ENCODE data around the gene FAF2.

Gene FAF2

GRCh38 chr5:176531902-176532493 lies 83.8 kb downstream of the FAF2 start:
- DNase-seq (ENCODE audit: low spot score) = no peak

- no peak for DNase-seq (ENCODE audit: low spot score)
These were observed 84.6 kb downstream of the FAF2 start for GRCh38 chr5:176532795-176533194.

- DNase-seq (ENCODE audit: low spot score) = no peak
These were observed 85.2 kb downstream of the FAF2 start for GRCh38 chr5:176533390-176533789.

DNA sequence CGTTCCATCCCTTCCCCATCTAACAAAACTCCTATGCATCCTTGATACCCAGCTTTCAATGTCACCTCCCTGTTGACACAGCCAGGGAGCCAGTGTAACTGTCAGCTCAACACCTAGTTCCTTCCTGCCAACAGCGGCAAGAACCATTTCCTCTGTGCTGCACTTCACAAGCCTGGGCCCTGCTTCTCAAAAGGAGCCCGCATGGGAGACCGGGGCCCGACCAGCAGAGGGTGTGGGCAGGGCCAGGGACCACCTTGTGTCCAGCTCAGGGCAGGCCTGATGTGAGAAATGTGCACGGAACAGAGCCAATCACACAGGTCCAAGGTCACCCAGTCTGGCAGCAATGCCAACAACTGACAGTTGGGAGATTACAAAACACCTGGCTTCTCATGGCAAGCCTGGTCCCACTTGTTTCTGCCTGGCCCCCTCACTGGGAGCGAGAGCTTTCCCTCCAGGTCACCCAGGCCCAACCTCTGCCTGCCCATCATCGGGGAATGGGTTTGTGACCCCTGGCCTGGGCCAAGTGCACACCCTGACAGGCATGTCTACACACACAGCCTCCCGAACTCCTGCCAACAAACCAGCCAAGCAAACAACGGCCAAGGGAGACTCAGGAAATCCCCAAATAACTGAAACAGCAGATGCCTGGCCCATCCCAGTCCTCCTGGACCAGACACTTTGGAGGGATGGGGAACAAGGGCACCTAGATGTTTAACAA lies 85.9 kb downstream of the FAF2 start:
- DNase-seq (ENCODE audit: low spot score) = no peak

GRCh38 chr5:176534640-176535039 lies 86.5 kb downstream of the FAF2 start:
- DNase-seq (ENCODE audit: low spot score) = no peak

DNA sequence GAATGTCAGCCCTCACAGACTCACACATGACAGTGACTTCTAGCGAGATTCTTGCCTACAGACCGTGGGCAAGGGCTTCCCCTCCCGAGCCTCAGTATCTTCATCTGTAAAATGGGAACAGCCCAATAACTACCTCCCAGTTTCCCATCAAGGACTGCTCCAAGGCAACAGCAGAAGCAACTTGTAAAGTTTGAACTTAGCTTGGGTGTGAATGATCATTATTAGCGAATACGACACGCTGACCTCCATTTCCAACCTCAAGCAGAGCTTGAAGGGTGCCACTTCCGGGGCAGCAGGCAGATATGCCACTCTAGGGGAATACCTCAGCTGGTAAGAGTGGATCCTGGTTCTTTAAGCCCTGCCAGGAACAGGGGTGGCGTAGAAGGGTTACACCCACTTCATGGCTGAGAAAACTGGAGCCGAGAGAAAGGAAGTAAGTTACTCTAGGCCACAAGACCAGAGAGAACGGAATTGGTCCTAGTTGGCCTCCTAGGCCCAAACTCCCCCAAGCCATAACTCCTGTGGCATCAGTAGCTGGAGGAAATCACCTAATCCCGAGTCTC lies 87.0 kb downstream of the FAF2 start:
- DNase-seq (ENCODE audit: low spot score) = no peak

GRCh38 chr5:176535664-176536131 lies 87.5 kb downstream of the FAF2 start:
- DNase-seq (ENCODE audit: low spot score) = no peak

GRCh38 chr5:176536132-176536901 lies 88.1 kb downstream of the FAF2 start:
- peak; percentile 73 for DNase-seq (ENCODE audit: low spot score)

- peak; percentile 96 for DNase-seq (ENCODE audit: low spot score)
These were observed 88.8 kb downstream of the FAF2 start, which contains the start of gene RNF44 for GRCh38 chr5:176536902-176537553. TSS of gene RNF44 (minus strand) at chr5:176537402. CDS start at chr5:176532472, 4,930 bp downstream.

GRCh38 chr5:176537554-176538229 lies 89.5 kb downstream of the FAF2 start:
- peak; percentile 94 for DNase-seq (ENCODE audit: low spot score)

- no peak for DNase-seq (ENCODE audit: low spot score)
These were observed 90.2 kb downstream of the FAF2 start for GRCh38 chr5:176538230-176538988.

DNA sequence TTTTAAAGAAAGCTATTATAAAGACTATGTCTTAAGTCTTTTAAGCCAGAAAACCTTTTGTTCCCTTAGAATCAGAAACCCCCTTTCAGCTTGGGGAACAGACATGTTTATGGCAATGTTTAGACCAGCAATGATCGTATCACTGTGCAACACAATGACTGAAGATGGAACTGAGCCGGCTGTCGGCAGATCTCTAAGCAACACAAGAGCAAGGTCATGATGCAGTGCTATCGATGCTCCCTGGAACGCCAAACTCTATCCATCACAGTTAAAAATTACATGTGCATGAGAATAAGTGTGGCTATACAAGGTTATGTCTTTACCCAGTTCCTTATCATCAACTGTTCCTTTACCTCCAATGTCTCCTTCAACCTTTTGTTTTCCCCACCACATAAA lies 90.8 kb downstream of the FAF2 start:
- DNase-seq (ENCODE audit: low spot score) = no peak

GRCh38 chr5:176540476-176540899 lies 92.3 kb downstream of the FAF2 start:
- no peak for DNase-seq (ENCODE audit: low spot score)

DNA sequence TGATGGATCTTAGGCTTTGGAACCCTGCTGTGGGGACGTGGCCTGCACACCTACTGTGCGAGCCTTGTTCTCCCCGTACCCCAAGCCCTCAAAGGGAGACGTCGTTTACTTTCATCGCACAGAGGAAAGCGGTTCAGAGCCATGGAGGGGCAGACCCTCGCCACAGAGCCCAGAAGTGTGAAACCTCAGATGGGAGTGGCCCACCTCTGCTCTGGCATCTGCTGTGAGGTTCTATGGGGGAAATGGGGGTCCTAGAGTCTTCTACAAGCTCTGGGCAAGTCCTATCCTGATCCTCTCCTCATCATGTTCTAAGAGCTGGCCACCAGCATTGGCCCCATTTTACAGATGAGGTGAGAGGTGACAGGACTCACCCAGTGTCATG lies 92.8 kb downstream of the FAF2 start:
- no peak for DNase-seq (ENCODE audit: low spot score)

DNA sequence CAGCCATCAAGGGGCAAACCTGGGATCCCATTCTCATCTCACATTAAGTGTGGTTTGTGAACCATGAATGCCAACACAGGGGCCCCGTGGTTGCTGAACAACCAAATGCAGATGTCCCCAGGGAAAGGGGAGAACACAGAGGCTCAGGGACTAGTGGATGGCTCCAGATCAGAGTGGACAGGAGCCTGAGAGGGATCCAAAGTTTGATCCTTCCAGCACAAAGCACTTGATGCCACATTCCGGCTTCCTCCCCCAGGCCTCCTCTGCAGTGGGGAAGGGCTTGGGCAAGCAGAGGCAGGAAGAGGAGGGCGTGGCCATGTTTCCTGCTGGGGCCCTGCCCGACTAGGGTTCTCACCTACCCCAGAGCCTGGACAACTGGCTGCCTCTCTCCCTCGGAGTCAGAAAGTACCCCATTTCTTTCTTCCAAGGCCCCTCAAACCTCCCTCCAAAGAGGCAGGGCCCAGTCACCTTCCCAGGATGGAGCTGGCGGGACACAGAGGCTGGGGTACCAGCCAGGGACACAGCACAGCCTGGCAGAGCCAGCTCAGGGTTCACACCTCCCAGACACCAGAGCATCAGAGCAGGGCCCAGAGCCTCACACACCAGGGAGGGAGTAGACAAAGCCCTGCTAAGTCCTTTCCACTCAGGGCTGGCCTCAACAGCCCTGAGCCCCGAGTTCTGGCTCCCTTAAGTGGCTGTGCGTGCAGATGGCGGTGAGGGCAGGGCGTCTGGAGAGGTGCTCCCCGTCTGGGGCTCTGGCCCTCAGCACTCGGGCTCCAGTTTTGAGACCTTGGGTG lies 93.4 kb downstream of the FAF2 start:
- DNase-seq (ENCODE audit: low spot score) = peak; percentile 69

DNA sequence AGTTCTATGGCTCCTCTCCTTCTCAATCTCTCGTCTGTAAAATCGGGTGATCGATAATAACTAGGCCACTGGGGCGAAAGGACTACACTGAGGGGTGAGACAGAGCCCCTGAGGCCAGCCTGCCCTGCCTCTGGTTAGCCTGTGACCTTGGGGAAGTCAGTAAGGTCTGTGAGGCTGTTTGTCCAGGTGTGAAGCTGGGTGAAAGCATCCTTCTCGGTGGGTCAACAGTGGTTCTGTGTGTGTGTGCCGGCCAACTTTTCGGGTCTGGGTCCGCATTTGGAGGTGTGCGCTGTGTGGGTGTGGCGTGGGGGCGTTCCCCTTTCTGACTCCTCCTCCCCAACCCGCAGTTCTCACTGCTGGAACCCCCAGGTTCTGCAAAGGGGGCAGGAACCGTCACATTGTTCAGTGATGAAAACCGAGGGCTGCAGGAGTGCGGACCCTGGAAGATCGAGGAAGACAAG lies 94.0 kb downstream of the FAF2 start:
- no peak for DNase-seq (ENCODE audit: low spot score)

DNA sequence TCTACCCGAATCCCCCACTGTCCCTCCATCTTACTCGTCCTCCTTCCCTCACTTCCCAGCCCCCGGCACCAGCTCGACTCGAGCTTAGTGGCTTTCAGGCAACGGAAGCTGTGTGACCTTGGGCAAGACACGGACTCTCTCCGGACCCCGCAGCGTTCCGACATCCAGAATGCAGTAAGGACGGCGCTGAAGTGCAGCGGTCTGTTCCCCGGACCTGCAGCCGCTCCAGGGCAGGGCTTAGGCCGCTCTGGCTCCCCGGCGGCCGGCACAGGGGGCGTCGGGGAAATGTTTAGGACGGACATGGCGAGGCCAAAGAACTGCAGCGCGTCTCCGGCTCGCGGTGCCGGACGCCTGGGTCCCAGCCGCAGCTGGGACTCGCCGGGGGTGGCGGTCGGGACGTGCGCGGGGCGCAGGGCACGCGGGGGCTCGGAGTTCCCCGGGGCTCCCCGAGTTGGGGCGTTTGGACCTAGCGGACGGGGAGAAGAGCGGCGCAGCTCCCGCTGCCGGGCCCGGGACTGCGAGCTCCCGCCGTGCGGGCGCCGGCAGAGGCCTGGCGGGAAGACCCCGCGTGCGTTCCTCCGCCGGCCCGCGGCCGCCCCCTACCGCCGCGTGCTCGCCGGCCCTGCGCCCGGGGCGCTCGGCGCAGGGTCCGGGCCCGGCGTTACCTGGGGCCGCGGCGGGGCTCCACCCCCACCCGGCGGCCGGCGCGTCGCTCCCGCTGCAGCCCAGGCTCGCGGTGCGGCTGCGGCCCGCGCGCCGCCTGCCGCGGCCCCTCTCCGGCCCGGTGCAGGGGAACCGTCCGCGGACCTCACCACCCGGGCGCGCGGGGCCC lies 94.6 kb downstream of the FAF2 start:
- DNase-seq (ENCODE audit: low spot score) = peak; percentile 70

GRCh38 chr5:176543428-176544182 lies 95.4 kb downstream of the FAF2 start:
- DNase-seq (ENCODE audit: low spot score) = peak; percentile 79

Measured in HuH-7 (cell line).